GM12865 (cell line): ENCODE data around the gene LDLRAD4.

Experiments
- DNase-seq: peaks from one replicate; pipeline ENCODE4 v3.0.0; 2010; ENCODE audit warnings: low read depth
- H3K4me3 ChIP-seq: 2 replicates; pipeline ENCODE4 v1.5.1; 2011; ENCODE audit warnings: mild to moderate bottlenecking, low read depth, low read length, control low read depth
- CTCF ChIP-seq: IDR thresholded peaks from 2 replicates; pipeline ENCODE4 v1.5.1; 2011; ENCODE audit warnings: low read length, control low read depth, low read depth, inconsistent platforms; ENCODE audit not compliant: insufficient read depth; ENCODE audit errors: missing control alignments

The LDLRAD4 gene

DNA sequence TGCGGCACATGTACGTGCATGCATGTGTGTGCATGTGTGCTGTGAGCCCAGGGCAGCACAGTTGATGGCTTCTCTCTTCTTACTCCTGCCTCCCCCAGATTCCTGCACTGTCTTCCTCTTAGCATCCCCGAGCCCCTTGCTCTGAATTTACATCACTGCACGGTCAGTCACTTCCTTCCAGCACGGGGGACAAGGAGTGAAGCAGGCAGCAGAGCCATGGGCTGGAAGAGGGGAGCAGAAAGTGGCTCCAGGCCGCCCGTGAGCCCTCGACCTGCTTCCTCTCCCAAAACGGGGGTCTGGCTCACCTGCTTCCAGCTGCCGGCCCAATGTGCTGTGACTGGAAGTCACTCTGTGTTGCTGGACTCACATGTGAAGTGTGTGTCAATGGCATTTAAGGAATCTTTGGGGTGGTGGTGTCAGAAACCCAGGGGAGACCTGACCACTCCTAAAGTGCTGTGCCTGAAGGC lies 401.7 kb downstream of the LDLRAD4 start:
- no peak overlapping the region for H3K4me3 ChIP-seq
- DNase-seq = no peak
- TF ChIP-seq CTCF = no peak

DNA sequence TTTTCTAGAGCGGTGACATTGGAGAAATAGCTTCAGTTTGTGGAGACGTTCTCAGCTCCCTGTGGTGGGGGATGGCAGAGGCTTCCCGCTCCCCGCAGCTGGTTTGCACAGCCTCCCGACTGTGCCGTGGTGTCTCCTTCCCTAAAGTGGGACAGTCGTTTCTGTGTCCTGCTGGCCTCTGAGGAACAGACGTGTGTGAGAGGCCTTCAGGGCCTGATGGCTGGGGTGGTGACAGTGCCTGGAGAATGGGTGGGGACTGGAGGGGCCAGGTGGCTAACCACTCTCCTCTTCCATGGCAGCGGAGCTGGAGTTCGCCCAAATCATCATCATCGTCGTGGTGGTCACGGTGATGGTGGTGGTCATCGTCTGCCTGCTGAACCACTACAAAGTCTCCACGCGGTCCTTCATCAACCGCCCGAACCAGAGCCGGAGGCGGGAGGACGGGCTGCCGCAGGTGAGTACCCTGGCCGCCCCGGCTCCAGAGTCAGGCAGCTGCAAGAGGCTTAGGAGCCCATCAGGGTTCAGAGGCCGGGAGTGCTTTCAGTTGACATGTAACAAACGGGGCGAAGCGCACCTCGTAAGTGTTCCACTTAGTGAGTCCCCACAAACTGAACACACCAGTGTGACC lies 402.4 kb downstream of the LDLRAD4 start:
- DNase-seq = no peak
- no peak overlapping the region for H3K4me3 ChIP-seq
- no peak for TF ChIP-seq CTCF

- no peak for DNase-seq
- H3K4me3 ChIP-seq = no peak overlapping the region
Measured at GRCh38 chr18:13621446-13621849, 402.9 kb downstream of the LDLRAD4 start.

GRCh38 chr18:13621886-13622619 lies 403.5 kb downstream of the LDLRAD4 start:
- no peak for TF ChIP-seq CTCF
- DNase-seq = no peak
- no peak overlapping the region for H3K4me3 ChIP-seq

More at GRCh38 chr18:13621446-13621849, 402.9 kb downstream of the LDLRAD4 start:
- TF ChIP-seq CTCF = no peak

DNA sequence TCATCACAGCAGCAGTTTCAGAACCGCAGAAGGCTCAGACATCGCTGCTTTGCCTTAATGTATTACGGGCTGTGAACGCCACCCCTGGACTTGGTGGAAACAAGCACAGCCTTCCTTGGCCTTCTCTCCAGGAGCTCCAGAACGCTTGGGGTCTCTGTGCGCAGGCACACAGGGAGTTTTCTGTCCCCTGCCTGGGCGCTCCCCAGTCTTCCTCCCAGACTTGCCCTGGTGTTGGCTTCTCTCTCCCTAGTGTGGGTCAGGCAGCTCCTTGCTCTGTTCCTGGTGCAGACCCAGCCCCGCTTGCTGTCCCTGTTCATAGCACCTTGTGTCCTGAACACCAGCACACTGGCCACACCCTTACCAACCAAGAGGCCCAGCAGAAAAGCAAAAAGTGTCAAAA lies 404.2 kb downstream of the LDLRAD4 start:
- DNase-seq = no peak
- TF ChIP-seq CTCF = no peak
- H3K4me3 ChIP-seq = no peak overlapping the region

- TF ChIP-seq CTCF = no peak
- H3K4me3 ChIP-seq = no peak overlapping the region
- DNase-seq = no peak
Measured at GRCh38 chr18:13623348-13623747, 404.8 kb downstream of the LDLRAD4 start.

GRCh38 chr18:13623871-13624270 lies 405.3 kb downstream of the LDLRAD4 start:
- TF ChIP-seq CTCF = no peak
- no peak for DNase-seq

More at GRCh38 chr18:13623871-13624270, 405.3 kb downstream of the LDLRAD4 start:
- no peak overlapping the region for H3K4me3 ChIP-seq
